Spinal cord (tissue), 10 donors: ENCODE results near the gene AP5S1. TPM values are rescaled to one million over a fixed set of nuclear protein-coding genes. Genes with fewer than 3 reads are reported as not detected.
A peak's percentile ranks its signal among the peaks of the same experiment; 100 is the strongest.
"Not testable (repeated sequence)": the region's sequence is repeated elsewhere in the genome, so short reads cannot be mapped to it uniquely, and the experiment has no call there.

Experiments
- DNase-seq, 6 donors: peaks; one replicate each; pipeline versions ENCODE4 v3.0.0 to v3.0.0-alpha.2; 2013 to 2015; ENCODE audit warnings: low spot score in 6 of 6, low read depth in 4 of 6
- H3K27ac ChIP-seq: one replicate; pipeline ENCODE4 v1.5.1; 2013; ENCODE audit warnings: low read depth, low read length, control low read depth
- H3K27me3 ChIP-seq: one replicate; pipeline ENCODE4 v1.6.1; 2013; ENCODE audit warnings: low read length; ENCODE audit not compliant: control insufficient read depth, insufficient read depth
- H3K36me3 ChIP-seq: one replicate; pipeline ENCODE4 v1.6.1; 2013; ENCODE audit warnings: low read length; ENCODE audit not compliant: control insufficient read depth, insufficient read depth
- H3K4me1 ChIP-seq: one replicate; pipeline ENCODE4 v1.6.1; 2013; ENCODE audit warnings: low read length; ENCODE audit not compliant: control insufficient read depth, insufficient read depth
- H3K4me3 ChIP-seq: one replicate; pipeline ENCODE4 v1.5.1; 2013; ENCODE audit warnings: low read depth, low read length, control low read depth
- H3K9me3 ChIP-seq: one replicate; pipeline ENCODE4 v1.6.1; 2013; ENCODE audit warnings: low read length; ENCODE audit not compliant: control insufficient read depth, insufficient read depth
- WGBS: methylation state at CpG from one replicate; pipeline ENCODE4 v1.1.5; 2013; ENCODE audit warnings: missing lambda C conversion rate; ENCODE audit not compliant: insufficient coverage; 5-methylcytosine and 5-hydroxymethylcytosine counted together
- polyA plus RNA-seq, 2 donors: library from polyadenylated mRNA; unstranded; fragments of 120-200 nt; gene quantifications; one replicate each; pipeline ENCODE4 v1.2.1, GENCODE V29; 2013; ENCODE audit not compliant: insufficient read length in 2 of 2
- total RNA-seq, 2 donors: library from RNA; depleted of rRNA in 1 of 2; stranded (reverse); fragments of 120-200 nt in 1 of 2; fragments of >200 nt in 1 of 2; gene quantifications; one replicate each; pipeline versions ENCODE4 v1.2.3 to v1.2.4, GENCODE V29; 2013 to 2014
- donor health status: healthy.

Gene AP5S1
- total and polyA plus RNA-seq, 4 donors, result 10.3 to 19.1 (median 15.6) TPM

DNA sequence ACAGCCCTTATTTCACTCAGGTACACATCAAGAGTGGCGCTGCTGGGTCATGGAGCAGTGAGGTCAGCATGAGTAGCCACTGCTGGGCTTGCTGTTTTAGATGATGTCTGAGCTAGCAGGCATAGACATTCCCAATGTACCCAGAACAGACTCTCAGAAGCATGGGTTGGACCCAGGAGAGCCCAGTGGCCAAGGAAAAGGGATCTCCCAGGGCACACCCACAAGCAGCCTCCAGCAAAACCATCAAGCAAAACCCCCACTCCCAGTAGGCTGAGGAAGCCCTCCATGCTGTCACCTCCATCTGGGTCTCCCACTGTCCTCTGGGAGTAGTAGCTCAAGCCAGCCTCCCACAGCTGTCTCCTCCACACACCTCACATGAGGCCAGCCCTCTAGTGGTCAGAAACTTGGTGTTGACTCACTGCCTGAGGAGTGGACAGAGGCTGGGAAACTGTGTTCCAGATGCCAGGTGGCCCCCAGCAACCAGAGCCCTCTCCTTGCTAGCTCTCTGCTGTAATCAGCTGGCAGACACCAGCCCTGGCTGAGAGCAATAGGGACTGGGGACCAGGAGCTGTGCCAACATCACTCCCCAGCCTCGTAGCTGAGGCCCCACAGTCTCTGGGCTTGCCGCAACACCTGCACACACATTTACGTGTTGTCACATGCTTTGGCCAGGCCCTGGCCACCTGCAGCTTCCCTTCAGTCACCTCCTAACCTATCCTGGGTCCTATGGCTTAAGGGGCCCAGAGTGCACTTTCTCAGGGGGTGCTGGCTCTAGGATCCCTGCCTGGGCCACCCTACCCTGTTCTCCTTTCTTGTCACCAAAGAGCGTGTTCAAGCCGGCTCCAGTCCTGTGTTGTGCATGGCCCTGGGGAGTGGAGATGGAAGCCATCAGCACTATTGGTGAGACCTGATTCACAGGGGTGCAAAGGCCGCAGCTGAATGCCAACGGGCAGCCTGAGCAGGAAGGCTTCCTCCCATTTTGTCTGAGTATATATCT lies 1.9 kb upstream of the AP5S1 start:
- Histone ChIP-seq H3K27ac (no peak overlapping the region), H3K9me3 (no peaks in the 10 kb centered on the region), H3K4me1 (peaks cover 22% of the 10 kb centered on the region), H3K4me3 (no peak overlapping the region), H3K27me3 (no peaks in the 10 kb centered on the region), H3K36me3 (peaks cover 11% of the 10 kb centered on the region)
- WGBS, result 70% methylated on average over 5 of the region's 8 CpGs
- DNase-seq, result peak in 2 of 6 donors; percentile 48 to 65

DNA sequence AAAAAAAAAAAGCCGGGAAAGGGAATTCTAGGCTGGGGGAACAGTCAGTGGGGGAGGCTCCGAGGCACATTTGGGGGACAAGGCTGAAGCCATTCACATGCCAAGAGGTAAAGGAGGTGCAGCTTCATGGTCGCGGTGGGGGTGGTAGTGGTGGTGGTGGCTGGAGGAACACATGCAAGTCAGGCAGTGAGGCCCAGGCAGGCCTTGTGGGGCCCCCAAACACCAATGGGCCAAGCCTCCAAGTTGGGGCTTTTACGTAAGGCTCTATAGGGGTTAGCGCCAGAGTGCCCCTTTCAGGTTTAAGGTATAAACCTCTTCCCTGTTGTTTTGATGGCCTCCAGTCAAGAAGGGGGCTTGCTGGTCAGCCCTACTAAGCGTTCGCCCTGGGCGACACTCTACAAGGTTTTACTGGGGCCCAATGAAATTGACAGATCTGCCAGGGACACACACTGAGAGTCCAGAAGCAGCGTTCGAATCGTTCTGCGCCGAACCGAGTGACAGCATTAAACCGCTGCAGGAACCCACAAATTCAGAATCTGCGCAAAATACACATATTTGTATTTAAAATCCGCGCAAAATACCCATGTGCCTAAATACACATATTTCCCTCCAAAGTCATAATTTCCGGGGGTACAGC lies 818 bp upstream of the AP5S1 start:
- H3K27me3 ChIP-seq, result no peaks in the 10 kb centered on the region
- DNase-seq, result no peak
- peak overlapping the region; percentile 99 for H3K27ac ChIP-seq
- WGBS, result 65% methylated on average over 19 of the region's 20 CpGs
- H3K36me3 ChIP-seq, result peaks cover 22% of the 10 kb centered on the region
- H3K4me1 ChIP-seq, result peaks cover 22% of the 10 kb centered on the region
- H3K9me3 ChIP-seq, result no peaks in the 10 kb centered on the region
- H3K4me3 ChIP-seq, result peak overlapping the region; percentile 65

DNA sequence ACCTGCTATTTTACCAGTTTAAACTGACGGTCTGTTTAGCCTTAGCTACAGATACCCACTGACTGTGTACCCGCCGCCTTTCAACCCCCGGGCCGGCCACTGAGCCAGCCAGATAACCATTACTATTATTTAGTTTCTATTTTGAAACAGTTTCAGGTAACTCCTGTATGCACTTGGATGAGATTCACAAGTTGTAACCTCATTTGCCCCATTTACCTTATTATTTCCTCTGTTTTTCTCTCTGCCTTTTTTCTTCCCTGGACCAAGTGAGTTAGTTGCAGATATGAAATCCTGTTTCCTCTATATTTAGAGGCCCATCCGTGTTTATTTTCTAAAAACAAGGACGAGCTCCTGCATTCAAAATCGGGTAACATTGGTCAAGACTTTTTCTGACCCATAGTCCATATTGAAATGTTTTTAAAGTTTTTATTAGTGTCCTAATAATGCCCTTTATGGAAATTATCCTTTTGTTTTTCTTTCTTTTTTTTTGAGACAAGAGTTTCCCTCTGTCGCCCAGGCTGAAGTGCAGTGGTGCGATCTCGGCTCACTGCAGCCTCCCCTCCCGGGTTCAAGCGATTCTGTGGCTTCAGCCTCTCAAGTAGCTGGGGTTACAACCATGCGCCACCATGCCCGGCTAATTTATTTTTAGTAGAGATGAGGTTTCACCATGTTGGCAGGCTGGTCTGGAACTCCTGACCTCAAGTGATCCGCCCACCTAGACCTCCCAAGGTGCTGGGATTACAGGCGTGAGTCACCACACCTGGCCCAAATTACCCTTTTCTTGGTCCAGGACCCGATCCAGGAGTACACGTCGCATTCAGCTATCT lies 767 bp downstream of the AP5S1 start:
- no peaks in the 10 kb centered on the region for H3K27me3 ChIP-seq
- WGBS, result 84% methylated on average over 10 of the region's 20 CpGs
- peaks cover 22% of the 10 kb centered on the region for H3K4me1 ChIP-seq
- H3K9me3 ChIP-seq, result no peaks in the 10 kb centered on the region
- H3K36me3 ChIP-seq, result peaks cover 37% of the 10 kb centered on the region
- H3K27ac ChIP-seq, result peak overlapping the region; percentile 99
- H3K4me3 ChIP-seq, result peak overlapping the region; percentile 65
- no peak for DNase-seq

GRCh38 chr20:3821996-3822395 lies 1.6 kb downstream of the AP5S1 start:
- no peak for DNase-seq
- Histone ChIP-seq H3K4me3 (no peak overlapping the region), H3K36me3 (peaks cover 41% of the 10 kb centered on the region), H3K9me3 (no peaks in the 10 kb centered on the region), H3K4me1 (peaks cover 22% of the 10 kb centered on the region), H3K27me3 (no peaks in the 10 kb centered on the region), H3K27ac (no peak overlapping the region)
- 95% methylated on average over 12 of the region's 14 CpGs for WGBS

- H3K4me3 ChIP-seq, result no peak overlapping the region
- no peak for DNase-seq
- no peak overlapping the region for H3K27ac ChIP-seq
- no peaks in the 10 kb centered on the region for H3K9me3 ChIP-seq
- peaks cover 13% of the 10 kb centered on the region for H3K4me1 ChIP-seq
- WGBS, result 95% methylated on average over 20 of the region's 20 CpGs
- peaks cover 44% of the 10 kb centered on the region for H3K36me3 ChIP-seq
- H3K27me3 ChIP-seq, result no peaks in the 10 kb centered on the region
Measured at GRCh38 chr20:3823881-3824280, 3.5 kb downstream of the AP5S1 start.

DNA sequence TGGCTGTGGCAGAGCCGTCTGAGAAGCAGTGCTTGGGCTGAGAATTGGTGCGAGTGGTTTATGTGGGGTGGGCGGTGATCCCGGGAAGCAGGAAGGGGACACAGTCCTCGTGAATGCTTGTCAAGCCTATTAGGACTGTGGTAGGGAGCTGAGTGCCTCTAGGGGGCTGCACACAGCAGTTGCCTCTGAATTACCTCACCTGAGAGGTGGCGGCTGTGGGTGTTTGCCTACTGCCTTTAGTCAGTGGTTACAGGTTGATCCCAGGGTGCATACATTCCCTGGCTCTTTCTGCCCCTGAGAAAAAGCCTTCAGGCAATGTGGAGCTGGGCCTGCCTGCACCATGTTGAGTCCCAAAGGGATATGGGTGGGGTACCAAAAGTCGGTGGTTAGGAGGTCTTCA lies 5.2 kb downstream of the AP5S1 start:
- Histone ChIP-seq H3K27me3 (no peaks in the 10 kb centered on the region), H3K4me1 (peaks cover 5% of the 10 kb centered on the region), H3K27ac (no peak overlapping the region), H3K36me3 (peaks cover 44% of the 10 kb centered on the region), H3K4me3 (no peak overlapping the region), H3K9me3 (no peaks in the 10 kb centered on the region)
- no peak for DNase-seq
- 71% methylated on average over 6 of the region's 7 CpGs for whole genome bisulfite sequencing

- H3K27ac ChIP-seq, result no peak overlapping the region
- H3K27me3 ChIP-seq, result no peaks in the 10 kb centered on the region
- 90% methylated on average over 4 of the region's 4 CpGs for WGBS
- no peak for DNase-seq
- H3K9me3 ChIP-seq, result no peaks in the 10 kb centered on the region
- no peak overlapping the region for H3K4me3 ChIP-seq
- peaks cover 44% of the 10 kb centered on the region for H3K36me3 ChIP-seq
- H3K4me1 ChIP-seq, result peaks cover 1% of the 10 kb centered on the region
Measured at GRCh38 chr20:3826420-3826819, 6.1 kb downstream of the AP5S1 start.

GRCh38 chr20:3828798-3829197 lies 8.5 kb downstream of the AP5S1 start:
- Histone ChIP-seq H3K27me3 (no peaks in the 10 kb centered on the region), H3K9me3 (no peaks in the 10 kb centered on the region), H3K27ac (no peak overlapping the region), H3K4me1 (no peaks in the 10 kb centered on the region), H3K4me3 (no peak overlapping the region), H3K36me3 (peaks cover 31% of the 10 kb centered on the region)
- 87% methylated on average over 3 of the region's 3 CpGs for WGBS
- DNase-seq, result no peak

- not testable (repeated sequence) for H3K27ac ChIP-seq, H3K9me3 ChIP-seq, H3K27me3 ChIP-seq, H3K4me1 ChIP-seq, DNase-seq, H3K4me3 ChIP-seq
- 100% methylated on average over 1 of the region's 5 CpGs for WGBS
- H3K36me3 ChIP-seq, result peaks cover 22% of the 10 kb centered on the region
Measured at GRCh38 chr20:3829891-3830290, 9.5 kb downstream of the AP5S1 start.
